GM12801 (cell line): ENCODE results near the gene RBMS1.

ENCODE experiments used
- TF ChIP-seq, protein P1 (sequence below): IDR thresholded peaks from one replicate; pipeline ENCODE4 v1.5.1; 2011; ENCODE audit warnings: control low read depth; ENCODE audit not compliant: insufficient read length; ENCODE audit errors: extremely low read depth

RBMS1 gene

DNA sequence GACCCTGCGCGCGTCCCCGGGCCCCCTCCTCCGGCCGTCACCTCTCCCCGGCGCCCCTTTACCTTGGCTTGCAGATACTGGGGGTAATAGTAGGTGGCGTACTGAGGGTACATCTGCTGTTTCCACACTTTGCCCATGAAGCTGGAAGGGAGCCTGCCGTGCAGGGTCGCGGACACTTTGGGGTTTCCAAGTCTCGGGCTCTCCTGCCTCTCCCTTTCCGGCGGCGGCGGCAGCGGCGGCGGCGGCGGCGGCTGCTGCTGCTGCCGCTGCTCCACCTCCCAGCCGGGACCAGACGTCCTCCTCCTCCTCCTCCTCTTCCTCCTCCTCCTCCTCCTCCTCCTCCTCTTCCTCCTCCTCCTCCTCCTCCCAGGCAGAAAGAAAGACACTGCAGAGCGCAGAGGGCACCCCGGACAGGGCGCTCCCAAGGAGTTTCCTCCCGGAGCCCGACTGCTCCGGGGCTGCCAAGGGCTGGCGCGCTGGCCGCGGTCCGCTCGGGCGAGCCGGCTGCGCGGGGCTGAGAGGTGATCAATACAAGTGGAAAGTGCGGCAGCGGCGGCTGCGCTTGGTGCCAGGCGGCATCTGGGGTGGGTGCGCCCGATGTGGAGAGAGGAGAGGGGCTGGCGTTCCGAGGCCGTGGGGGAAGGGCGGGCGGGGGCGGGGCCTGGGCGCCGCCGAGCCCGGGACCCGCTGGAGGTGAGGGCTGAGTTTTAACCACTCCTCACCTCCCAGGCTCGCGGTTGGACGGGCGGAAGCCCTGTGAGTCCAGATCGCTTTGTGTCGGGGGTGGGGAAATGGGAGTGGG lies at the start of gene RBMS1:
RBMS1 (minus strand) TSS at position 581 of the 802 bp plus-strand sequence; CDS start at position 137, 444 bp downstream.
- TF ChIP-seq, protein P1, sequence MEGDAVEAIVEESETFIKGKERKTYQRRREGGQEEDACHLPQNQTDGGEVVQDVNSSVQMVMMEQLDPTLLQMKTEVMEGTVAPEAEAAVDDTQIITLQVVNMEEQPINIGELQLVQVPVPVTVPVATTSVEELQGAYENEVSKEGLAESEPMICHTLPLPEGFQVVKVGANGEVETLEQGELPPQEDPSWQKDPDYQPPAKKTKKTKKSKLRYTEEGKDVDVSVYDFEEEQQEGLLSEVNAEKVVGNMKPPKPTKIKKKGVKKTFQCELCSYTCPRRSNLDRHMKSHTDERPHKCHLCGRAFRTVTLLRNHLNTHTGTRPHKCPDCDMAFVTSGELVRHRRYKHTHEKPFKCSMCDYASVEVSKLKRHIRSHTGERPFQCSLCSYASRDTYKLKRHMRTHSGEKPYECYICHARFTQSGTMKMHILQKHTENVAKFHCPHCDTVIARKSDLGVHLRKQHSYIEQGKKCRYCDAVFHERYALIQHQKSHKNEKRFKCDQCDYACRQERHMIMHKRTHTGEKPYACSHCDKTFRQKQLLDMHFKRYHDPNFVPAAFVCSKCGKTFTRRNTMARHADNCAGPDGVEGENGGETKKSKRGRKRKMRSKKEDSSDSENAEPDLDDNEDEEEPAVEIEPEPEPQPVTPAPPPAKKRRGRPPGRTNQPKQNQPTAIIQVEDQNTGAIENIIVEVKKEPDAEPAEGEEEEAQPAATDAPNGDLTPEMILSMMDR, result no peak

GRCh38 chr2:160541745-160542144 lies 48.1 kb upstream of the RBMS1 start:
- TF ChIP-seq, protein P1, result no peak

DNA sequence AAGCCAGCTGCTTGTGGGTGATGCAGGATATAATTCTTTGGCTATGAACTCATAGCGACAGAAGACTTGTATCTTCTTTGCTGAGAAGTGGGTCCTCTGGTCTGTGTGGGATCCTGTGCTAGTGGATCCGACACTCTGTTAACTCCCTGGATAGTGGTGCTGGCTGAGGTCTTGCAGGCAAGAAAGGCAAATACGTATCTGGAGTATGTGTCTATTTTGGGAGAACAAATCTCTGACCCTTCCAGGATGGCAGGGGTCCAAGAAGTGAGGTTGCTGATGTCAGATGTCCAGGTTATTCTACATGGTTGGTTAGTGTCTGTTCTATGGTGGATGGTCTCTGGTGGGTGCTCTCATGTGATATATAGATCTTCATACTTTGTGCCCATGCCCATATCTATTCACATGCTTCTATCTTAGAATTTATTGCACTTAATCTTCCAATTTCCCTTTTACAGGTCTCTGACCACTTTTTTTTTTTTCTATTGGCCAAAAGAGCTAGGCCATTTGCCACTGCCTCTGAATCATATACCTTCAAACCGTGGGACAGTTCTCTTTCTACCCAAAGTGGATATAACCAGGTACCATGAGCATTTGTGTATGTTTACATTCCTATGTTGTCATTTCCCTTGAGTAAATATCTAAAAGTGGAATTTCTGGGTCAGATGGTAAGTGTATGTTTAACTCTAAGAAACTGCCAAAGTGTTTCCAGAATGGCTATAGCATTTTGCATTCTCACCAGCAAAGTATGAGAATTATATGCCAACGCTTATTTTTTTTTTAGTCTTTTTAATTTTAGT lies 45.1 kb upstream of the RBMS1 start:
- TF ChIP-seq, protein P1, result no peak

GRCh38 chr2:160538115-160538514 lies 44.5 kb upstream of the RBMS1 start:
- TF ChIP-seq, protein P1, result no peak

- TF ChIP-seq, protein P1, result no peak
Observed at GRCh38 chr2:160534996-160535395, 41.4 kb upstream of the RBMS1 start.

DNA sequence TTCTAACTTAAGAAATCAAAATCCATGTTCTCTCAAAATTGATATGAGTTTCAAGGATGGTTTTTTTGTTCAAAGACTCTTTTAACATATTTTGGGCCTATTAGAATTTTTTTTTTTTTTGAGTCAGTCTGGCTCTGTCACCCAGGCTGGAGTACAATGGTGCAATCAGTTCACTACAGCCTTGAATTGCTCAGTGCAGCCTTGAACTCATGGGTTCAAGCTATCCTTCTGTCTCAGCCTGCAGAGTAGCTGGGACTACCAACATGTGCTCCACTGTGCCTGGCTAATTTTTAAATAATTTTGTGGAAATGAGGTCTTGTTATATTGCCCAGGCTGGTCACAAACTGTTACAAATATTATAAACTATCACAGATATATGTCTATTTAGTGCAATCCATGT lies 40.6 kb upstream of the RBMS1 start:
- TF ChIP-seq, protein P1, result no peak

DNA sequence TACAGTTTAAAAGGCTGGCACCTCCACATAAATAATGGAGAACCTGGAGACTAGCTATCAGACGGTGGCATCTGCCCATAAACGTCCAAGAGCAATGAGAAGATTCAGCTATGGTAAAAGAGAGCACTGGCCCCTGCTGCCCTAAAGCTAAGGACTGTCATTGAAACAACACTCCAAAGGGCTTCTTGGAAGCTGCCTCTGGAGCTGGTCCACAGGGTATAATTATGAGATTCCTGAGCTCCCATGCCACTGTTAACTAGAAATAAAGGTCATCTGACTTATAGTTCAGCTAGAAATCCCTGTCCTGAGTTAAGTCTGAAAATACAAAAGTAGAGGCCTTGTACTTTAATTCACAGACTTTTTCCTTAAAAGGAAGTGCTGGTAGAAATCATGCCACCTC lies 39.9 kb upstream of the RBMS1 start:
- TF ChIP-seq, protein P1, result no peak
